Stimulated activated CD8-positive, alpha-beta memory T cell treated with anti-CD3 and anti-CD28 coated beads, Interleukin-4, amount 100 ng/mL, for 4 hours (primary cell): ENCODE data around the gene HOXB7.

ENCODE experiments used
- DNase-seq, 2 donors: peaks; one replicate each; pipeline ENCODE4 v3.0.0-alpha.2; 2020; ENCODE audit warnings: low read depth in 2 of 2, low spot score in 1 of 2

Gene HOXB7

GRCh38 chr17:48579760-48580554 lies 30.9 kb downstream of the HOXB7 start:
- DNase-seq, result no peak

- no peak for DNase-seq
These were observed 31.4 kb downstream of the HOXB7 start for GRCh38 chr17:48579471-48579759.

DNA sequence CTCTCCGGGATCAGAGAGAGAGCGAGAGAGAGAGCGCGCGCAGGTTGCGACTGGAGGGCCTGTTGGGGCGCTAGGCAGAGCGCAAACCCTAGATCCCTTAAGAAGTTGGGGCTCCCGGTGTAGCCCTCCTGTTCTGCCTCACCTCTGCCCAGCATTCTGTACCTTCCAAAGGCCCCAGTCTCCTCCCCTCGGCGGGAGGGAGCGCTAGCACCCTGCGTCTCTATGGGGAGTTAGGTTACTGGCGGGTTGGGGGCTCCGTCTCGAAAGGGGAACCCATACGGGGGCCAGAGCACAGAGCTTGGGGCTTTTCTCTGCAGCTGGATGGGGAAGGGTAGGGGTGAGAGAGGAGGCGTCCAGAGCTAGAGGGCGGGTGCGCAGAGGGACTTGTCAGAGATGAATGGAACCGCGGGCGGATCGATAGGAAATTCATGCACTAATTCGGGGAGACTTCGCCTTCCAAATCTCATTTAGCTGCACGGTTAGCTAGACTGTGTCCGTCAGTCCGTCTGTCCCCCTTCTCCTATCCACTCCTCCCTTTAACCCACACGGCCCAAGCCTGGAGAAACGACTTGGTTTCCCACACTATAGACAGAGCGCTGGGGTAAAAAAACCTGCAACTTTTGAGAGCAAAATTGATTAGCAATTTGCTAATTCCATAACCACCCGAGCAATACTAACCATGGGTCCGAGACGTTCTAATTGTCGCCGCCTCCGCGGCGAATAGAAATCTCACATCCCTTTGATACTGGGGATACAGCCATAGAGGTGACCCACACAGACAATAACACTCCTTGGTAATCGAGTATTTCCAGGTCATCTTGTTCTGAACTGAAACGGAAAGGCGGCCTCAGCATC lies 32.0 kb downstream of the HOXB7 start:
- no peak for DNase-seq

DNA sequence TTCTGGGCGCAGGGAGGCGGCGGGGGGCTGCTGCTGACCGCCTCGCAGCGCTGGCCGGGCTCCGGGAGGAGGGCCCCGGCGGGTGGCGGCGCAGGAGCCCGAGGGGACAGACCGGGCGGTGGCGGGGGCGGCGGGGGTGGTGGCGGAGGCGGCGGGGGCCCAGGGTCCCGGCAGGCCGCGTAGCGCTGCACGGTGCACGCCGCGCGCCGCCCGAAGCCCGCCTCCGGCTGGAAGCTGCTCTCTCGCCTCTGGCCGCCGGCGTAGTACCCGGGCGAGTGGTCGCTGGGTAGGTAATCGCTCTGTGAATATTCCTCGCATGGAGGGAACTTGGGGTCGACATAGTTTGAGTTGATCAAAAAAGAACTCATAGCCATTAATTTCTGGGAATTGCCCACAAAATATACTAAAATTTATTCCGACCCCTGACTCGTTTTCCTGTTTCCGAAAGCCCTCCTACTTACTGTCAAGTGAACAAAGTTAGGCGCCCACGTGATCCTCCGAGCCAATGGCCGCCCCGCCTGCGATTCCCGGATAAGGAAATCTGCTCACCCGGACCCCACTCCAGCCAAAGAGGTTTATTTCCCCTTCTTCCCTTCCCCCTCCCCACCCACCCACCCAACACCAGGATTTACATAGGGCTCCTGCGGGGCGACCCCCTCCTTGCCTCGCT lies 32.7 kb downstream of the HOXB7 start, which contains the start of gene HOXB4:
Gene HOXB4 (minus strand): TSS at position 405 of the 670 bp plus-strand sequence. CDS start 31 bp downstream, at position 374.
- peak in 1 of 2 donors; percentile 40 for DNase-seq

DNA sequence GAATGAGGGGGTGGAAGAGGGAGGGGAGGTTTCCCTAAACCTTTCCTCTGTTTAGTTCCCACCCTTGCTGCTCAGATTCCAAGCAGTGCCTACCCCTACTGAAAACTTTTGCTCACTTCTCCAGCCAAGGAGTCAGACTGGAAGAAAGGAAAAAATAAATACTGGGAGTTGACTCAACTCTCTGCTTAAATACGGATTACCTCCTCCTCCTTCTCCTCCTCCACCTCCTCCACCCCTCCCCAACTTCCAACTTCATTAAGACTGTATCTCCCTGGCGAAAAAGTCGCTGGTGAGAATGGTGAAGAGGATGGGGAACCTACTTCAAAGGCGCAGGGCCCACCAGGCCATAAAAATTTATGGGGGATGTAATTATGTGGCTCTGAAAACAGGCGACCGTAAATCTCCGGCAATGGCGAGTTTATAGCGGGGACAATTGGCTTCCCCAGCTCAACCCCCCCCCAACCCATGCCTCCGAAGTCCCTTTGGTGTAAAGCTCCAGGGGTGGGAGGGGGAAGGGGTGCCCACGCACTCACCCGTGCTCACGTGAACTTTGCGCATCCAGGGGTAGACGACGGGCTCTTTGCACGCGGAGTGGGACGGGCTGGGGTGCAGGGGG lies 33.4 kb downstream of the HOXB7 start:
- no peak for DNase-seq

DNA sequence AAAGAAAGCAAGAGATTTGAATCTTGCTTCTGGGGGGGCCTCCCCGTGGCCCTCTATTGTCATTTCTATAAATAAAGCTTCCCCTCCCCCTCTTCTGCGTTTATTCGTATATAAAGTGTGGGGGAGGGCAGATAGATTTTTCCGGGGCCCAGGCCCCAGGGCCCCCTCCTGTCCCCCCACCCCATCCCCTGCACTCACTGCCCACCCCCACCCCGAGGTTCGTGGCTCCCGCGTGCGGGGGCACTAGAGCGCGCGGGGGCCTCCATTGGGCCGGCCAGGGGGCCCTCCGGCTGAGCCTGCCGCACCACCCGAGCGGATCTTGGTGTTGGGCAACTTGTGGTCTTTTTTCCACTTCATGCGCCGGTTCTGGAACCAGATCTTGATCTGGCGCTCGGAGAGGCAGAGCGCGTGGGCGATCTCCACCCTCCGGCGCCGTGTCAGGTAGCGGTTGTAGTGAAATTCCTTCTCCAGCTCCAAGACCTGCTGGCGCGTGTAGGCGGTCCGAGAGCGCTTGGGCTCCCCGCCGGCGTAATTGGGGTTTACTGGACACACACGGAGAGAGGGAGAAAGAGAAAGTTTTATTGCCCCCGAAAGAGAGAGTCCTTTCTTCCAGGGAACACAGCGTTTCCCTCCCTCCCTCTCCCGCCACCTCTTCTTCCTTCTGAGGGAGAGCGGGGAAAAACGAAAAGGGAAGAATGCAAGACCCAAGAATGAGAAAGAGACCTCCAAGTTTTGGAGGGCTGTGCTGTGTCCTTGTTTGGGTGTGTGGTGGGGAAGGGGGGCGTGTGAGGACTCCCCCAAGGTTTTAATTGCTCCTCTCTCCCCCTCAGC lies 34.1 kb downstream of the HOXB7 start:
- no peak for DNase-seq

GRCh38 chr17:48575673-48576478 lies 34.9 kb downstream of the HOXB7 start:
- DNase-seq, result no peak

- no peak for DNase-seq
These were observed 35.7 kb downstream of the HOXB7 start for GRCh38 chr17:48575066-48575582.

- DNase-seq, result no peak
These were observed 36.2 kb downstream of the HOXB7 start for GRCh38 chr17:48574505-48575065.

DNA sequence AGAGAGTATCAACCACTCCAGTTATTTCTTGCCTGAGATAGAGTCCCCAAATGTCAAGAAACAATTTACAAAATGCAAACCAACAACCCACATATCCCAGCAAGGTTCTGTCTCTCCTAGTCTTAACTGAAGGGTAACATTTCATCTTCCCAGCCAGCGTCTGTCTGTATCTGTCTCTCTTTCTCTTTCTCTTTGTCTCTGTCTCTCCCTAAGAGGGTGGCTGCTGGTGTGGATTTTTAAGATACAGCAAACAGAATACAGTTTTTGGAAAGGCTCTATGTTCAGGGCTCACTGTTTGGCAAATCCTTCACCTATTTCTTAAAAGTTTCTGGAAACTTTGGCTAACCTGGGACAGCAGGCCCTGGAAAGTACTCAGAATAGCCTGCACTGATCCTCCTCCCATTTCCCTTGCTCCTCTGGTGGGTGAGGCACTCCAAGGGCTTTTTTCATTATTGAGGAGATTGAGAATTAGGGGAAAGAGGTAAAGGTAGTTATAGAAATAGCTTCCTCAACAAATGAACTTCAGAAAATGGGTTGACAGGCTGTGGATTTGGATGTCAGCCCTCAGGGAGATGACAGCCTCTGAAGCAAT lies 38.9 kb downstream of the HOXB7 start:
- no peak for DNase-seq

DNA sequence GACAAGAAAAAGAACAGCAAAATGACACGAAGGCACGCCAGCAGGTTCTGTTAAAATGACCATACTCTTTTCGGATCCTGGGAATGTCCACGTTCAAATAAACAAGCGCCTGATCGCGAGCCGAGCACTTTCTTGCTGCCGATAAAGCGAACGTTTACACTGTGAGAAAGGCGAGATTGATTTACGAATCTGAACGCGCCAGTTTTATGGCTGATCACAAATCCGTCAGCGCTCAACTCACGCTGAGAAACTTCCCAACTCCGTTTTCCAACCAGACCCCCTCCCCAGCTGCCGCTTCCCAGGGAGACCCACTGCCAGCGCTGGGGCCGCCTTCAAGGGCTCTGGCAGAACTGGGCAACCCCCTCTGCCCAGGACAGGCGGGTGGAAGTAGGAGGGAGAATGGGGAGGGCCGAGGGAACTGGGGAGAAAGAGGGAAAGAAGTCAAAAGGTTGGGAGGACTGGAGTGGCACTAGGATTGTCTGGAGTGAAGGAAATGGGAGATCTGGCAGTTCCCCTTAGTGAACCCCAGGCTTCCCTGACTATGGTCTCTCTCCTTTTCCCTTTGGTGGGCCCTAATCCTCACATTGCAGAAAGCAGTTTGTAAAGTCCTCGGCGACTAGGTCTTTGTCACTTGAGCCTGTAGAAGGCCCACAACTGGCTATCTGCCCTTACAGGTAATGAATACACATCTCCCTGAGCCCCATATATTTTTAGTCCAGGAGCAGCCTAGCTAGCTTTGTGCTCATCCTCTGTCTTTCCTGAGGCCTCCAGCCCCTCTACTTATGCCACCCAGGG lies 39.6 kb downstream of the HOXB7 start:
- no peak for DNase-seq

- no peak for DNase-seq
These were observed 40.3 kb downstream of the HOXB7 start for GRCh38 chr17:48570325-48571023.

DNA sequence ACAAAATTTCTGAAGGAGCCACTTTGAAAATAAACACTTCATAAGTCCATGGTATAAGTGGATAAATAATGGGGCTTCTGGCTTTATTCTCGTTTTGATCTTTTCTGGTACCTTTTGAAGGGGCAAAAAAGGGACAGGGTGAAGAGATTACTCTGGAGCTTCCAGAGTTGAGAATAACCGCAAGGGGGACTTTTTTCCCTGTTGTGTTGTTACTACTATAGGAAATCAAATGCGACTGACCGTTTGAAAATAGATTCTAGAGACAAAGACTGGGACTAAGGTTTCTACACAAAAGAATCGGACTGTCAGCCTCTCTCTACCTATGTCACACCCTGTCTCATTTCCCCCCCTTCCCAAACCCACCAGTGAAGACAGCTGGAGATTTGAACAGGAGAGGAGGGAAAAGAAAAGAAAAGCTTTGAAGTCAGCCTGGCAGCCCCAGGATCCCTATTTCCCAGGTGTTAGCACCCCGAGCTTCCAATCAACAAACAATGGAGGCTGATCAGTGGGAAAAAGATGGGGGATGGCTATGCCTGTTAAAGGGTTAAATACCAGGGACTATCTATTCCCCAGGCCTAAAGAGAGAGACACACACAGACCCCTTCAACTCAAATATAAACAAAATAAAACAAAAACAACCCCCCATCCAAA lies 41.0 kb downstream of the HOXB7 start:
- DNase-seq, result no peak

- DNase-seq, result no peak
These were observed 41.6 kb downstream of the HOXB7 start for GRCh38 chr17:48569240-48569582.

DNA sequence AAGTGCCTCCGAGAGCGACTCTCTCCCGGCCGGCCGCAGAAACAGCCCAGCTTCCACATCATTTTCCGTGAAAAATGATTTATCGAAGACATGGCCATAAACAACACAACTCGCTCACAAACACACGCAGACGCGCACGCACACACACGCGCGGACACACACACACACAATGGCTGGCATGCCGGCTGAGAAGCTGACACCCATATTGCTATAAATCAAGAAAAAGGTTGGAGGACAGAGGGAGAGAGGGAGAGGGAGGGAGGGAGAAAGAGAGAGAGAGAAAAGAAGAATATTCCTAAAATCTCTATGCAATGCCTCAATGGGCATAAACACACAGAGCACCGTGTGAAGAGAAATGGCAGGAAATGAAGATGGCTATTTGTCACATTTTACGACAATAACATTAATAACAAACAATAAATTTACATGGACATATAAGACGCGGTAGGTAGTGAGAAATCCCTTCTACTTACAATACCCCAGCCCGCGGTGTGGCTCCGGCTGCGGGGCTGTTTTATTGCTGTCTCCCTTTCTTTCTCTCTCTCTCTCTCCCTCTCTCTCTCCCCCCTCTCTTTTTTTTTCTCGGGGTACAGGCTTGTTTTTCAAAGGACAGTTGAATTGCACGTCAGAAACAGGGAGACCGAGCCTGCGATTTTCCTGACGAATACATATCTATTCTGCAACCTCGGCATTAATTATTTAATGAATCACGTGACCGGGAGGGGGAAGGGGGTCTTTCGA lies 42.1 kb downstream of the HOXB7 start:
- no peak for DNase-seq

DNA sequence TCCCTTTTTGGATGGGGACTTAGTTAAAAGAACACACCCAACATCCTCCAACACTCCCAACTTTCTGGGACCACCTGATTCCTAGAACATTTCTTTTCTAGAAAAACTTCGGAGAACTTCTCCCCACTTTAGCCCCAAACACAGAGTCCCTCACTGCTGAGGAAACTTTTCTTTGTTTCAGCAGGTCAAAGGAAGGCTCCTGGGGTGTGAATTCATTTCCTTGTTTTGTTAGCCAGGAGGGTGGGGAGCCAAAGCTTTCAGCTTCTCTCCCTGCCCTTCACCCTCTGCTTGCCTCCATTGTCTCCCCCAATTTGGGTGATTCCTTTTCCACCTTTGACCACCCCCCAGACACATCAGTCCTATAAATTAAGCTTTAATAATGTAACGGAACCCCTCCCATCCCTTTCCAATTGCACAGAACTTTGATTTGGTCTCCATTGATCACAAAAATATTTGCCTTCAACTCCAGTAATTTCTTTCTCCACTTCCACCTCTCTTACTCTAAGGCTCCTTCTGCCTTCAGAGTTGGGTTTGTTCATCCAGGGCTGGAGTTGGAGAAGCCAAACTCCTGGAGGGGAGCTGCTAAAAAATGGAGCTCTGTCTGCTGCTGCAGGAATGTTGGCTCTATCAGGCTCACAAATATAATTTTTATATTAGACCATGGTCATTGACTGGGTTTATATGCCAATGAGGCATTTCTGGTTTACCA lies 43.0 kb downstream of the HOXB7 start:
- DNase-seq, result no peak
